ENCODE data around the gene ZNF530. TPM values are rescaled to one million over a fixed set of nuclear protein-coding genes. Genes with fewer than 3 reads are reported as not detected.

The ZNF530 gene
- total RNA-seq: 2.4 and 2.5 TPM in 2 replicates

GRCh38 chr19:57599761-57600383 is at the start of gene ZNF530:
ZNF530 (plus strand) TSS chr19:57599885; CDS start chr19:57604346, 4,461 bp downstream.

GRCh38 chr19:57559404-57560025 is 40.2 kb upstream of the ZNF530 start, which contains the start of gene ZNF550:
ZNF550 (minus strand) TSS chr19:57559863; CDS start chr19:57559682, 181 bp downstream.

DNA sequence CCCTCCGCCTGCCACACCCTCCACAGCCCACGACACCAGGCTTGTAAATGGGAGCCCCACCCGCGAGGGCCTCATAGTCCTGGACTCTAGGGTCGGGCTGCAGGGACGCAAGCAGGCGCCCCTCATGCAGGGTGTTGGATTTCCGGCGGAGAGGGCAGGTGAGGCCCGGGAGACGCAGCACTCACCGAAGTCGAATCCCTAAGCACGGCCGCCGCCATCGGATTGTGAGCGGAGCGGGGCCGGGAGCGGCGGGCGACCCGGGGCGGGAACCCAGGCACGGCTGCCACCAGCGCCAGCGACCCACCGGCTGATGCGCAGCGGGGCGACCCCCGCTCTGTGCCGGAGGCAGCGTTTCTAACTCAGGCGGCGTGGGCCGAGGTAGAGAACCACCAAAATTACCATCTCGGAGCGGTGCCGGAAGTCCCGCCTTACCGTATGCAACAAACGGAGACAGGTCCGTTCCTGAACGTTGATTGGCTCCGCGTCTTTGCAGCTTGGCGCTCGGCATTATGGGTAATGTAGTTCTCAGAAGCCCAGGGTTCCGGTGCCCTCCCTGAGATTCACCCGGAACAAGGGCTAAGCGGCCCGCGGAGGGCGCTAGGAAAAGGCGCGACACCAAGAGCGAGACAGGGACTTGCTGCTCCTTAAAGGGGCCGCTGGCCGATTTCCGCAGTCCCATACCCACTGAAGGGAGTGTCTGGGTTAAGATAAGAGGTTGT is 21.0 kb upstream of the ZNF530 start, which contains the start of gene ZNF416:
Gene ZNF416, minus strand, starts transcription at position 425 of the 719 bp plus-strand sequence. Its CDS starts 207 bp downstream, at position 218.

GRCh38 chr19:57583521-57584416 is 15.9 kb upstream of the ZNF530 start, which contains the start of gene ZIK1:
ZIK1 (plus strand) TSS chr19:57584145; CDS start chr19:57584357, 212 bp downstream.

DNA sequence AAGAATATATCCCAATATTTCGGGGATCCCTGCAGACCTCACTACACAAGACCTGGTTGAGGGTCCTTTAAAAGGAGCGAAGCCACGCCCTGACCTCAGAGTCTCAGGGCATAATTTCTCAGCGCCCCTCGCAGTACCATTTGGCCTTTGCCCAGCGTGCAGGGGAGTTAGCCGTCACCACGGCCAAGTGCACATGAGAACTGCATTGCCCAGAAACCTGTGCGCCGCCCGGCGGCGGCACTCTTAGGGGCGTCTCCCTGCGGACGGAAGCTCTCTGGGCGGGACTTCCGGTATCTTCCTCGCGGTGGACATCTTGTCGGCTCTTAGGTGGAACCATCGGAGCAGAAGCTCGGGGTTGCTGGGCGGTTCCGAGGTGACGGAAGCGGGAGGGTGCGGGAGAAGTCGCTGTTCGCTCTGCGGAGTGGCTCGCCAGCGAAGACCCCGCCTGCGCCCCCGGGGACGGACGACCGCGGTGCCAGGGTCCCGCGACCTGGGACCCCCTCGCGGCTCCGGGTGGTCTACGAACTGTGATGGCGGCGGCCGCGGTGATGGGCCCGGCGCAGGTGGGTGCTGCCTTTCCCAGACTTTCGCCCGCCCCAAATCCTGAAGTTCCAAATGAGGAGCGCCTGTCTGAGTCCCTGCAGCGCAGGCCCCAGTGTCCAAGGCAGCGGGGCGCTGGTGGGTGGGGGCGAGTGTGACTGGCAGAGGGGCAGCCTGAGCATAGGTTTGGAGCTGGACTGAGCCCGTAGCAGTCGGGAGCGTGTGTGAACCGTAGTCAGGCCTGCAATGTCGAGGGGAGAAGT is 14.5 kb downstream of the ZNF530 start, which contains the start of gene ZNF134:
Gene ZNF134, plus strand, starts transcription at position 302 of the 803 bp plus-strand sequence. CDS start 5,227 bp downstream, outside the sequence.

GRCh38 chr19:57632987-57633831 is 33.5 kb downstream of the ZNF530 start, which contains the start of gene ZNF211:
ZNF211 (plus strand) TSS chr19:57633168; CDS start chr19:57633347, 179 bp downstream.

Other genes with a start within 250 kb of the ZNF530 start
- gene ZNF304, start 248.6 kb upstream of the ZNF530 start, total RNA-seq: 6.0 and 9.4 TPM in 2 replicates
- gene TRAPPC2B, start 236.3 kb upstream of the ZNF530 start, total RNA-seq: 6.0 and 6.3 TPM in 2 replicates
- 2.4 and 4.3 TPM in 2 replicates for gene ZNF547, start 236.3 kb upstream of the ZNF530 start, total RNA-seq
- 10.2 and 16.0 TPM in 2 replicates for gene ZNF548, start 210.0 kb upstream of the ZNF530 start, total RNA-seq
- gene ZNF17, start 188.7 kb upstream of the ZNF530 start, total RNA-seq: 6.3 and 13.4 TPM in 2 replicates
- gene ZNF749, start 164.6 kb upstream of the ZNF530 start, total RNA-seq: 8.7 and 15.6 TPM in 2 replicates
- gene VN1R1, start 142.7 kb upstream of the ZNF530 start, total RNA-seq: 0.16 and 0.57 TPM in 2 replicates
- gene ZNF772, start 122.3 kb upstream of the ZNF530 start, total RNA-seq: 13.0 and 17.8 TPM in 2 replicates
- 8.3 and 13.8 TPM in 2 replicates for gene ZNF419, start 112.1 kb upstream of the ZNF530 start, total RNA-seq
- gene ZNF773, start 99.9 kb upstream of the ZNF530 start, total RNA-seq: 5.5 and 11.0 TPM in 2 replicates
- 2.6 and 5.5 TPM in 2 replicates for gene ZNF549, start 72.5 kb upstream of the ZNF530 start, total RNA-seq
- 3.7 and 10.3 TPM in 2 replicates for gene ZNF550, start 40.0 kb upstream of the ZNF530 start, total RNA-seq
- 3.9 and 4.3 TPM in 2 replicates for gene ZNF416, start 21.0 kb upstream of the ZNF530 start, total RNA-seq
- gene ZIK1, start 15.7 kb upstream of the ZNF530 start, total RNA-seq: 3.4 TPM in 2 replicates
- gene ZNF134, start 14.4 kb downstream of the ZNF530 start, total RNA-seq: 11.3 and 16.2 TPM in 2 replicates
- 8.3 and 11.6 TPM in 2 replicates for gene ZNF211, start 33.3 kb downstream of the ZNF530 start, total RNA-seq
- not detected in 2 replicates for gene ZSCAN4, start 69.0 kb downstream of the ZNF530 start, total RNA-seq
- gene ZNF551, start 82.1 kb downstream of the ZNF530 start, total RNA-seq: 6.0 and 7.9 TPM in 2 replicates
- 1.3 and 1.4 TPM in 2 replicates for gene ZNF154, start 109.3 kb downstream of the ZNF530 start, total RNA-seq
- gene ZNF671, start 127.7 kb downstream of the ZNF530 start, total RNA-seq: 5.7 and 6.7 TPM in 2 replicates
- 8.7 and 14.7 TPM in 2 replicates for gene ZNF776, start 146.9 kb downstream of the ZNF530 start, total RNA-seq
- 9.6 and 20.1 TPM in 2 replicates for gene ZNF586, start 169.8 kb downstream of the ZNF530 start, total RNA-seq
- gene ZNF552, start 215.0 kb downstream of the ZNF530 start, total RNA-seq: 3.9 and 7.9 TPM in 2 replicates
- gene ZNF587B, start 230.4 kb downstream of the ZNF530 start, total RNA-seq: 8.6 and 20.8 TPM in 2 replicates
- 12.5 and 32.9 TPM in 2 replicates for gene ZNF587, start 250.0 kb downstream of the ZNF530 start, total RNA-seq